Colonic mucosa (tissue), 4 donors: ENCODE results near the gene CPE. TPM values are rescaled to one million over a fixed set of nuclear protein-coding genes. Genes with fewer than 3 reads are reported as not detected.
A peak's percentile ranks its signal among the peaks of the same experiment; 100 is the strongest.
"Not testable (repeated sequence)": the region's sequence is repeated elsewhere in the genome, so short reads cannot be mapped to it uniquely, and the experiment has no call there.

Source experiments
- DNase-seq: peaks from one replicate; pipeline ENCODE4 v3.0.0-alpha.2; 2020
- H3K27ac ChIP-seq: fragments of 200-600 bp; one replicate; pipeline ENCODE4 v1.8.0; 2021
- H3K27me3 ChIP-seq: fragments of 200-600 bp; one replicate; pipeline ENCODE4 v1.8.0; 2021
- H3K36me3 ChIP-seq: fragments of 200-600 bp; one replicate; pipeline ENCODE4 v1.8.0; 2021
- H3K4me1 ChIP-seq: fragments of 200-600 bp; one replicate; pipeline ENCODE4 v1.8.0; 2021; ENCODE audit warnings: mild to moderate bottlenecking
- H3K4me3 ChIP-seq: fragments of 200-600 bp; one replicate; pipeline ENCODE4 v1.8.0; 2021
- H3K9ac ChIP-seq, 2 donors: one replicate each; pipeline ENCODE4 v1.7.0; 2013; ENCODE audit warnings: control low read depth in 2 of 2, low read depth in 2 of 2, low read length in 2 of 2
- H3K9me3 ChIP-seq: fragments of 200-600 bp; one replicate; pipeline ENCODE4 v1.8.0; 2021
- intact Hi-C: fragments of 100-400 bp; cut with DNase I; formaldehyde crosslinking; loops from one replicate; pipeline ENCODE4 v1.14.1; 2022
- total RNA-seq, 2 donors: library from RNA; stranded (reverse); fragmentation: NEBNext Ultra II Directional in 1 of 2; extraction: Animal tissue kit (Norgen Biotek cat#: 25700) in 1 of 2; gene quantifications; one replicate each; pipeline ENCODE4 v1.2.1, GENCODE V29; 2021
- TF ChIP-seq, protein P1 (sequence below): fragments of 200-600 bp; IDR thresholded peaks from one replicate; pipeline ENCODE4 v1.8.0; 2022; ENCODE audit warnings: antibody characterized with exemption, mild to moderate bottlenecking
- donor health status: healthy.
- donor health status: DM: no; HTN: no; CAD: no.
- donor health status: DM: no; HTN: no; CAD: no.

The CPE gene
- total RNA-seq, 2 donors from 2014 or later, result 13.8 to 49.6 TPM

DNA sequence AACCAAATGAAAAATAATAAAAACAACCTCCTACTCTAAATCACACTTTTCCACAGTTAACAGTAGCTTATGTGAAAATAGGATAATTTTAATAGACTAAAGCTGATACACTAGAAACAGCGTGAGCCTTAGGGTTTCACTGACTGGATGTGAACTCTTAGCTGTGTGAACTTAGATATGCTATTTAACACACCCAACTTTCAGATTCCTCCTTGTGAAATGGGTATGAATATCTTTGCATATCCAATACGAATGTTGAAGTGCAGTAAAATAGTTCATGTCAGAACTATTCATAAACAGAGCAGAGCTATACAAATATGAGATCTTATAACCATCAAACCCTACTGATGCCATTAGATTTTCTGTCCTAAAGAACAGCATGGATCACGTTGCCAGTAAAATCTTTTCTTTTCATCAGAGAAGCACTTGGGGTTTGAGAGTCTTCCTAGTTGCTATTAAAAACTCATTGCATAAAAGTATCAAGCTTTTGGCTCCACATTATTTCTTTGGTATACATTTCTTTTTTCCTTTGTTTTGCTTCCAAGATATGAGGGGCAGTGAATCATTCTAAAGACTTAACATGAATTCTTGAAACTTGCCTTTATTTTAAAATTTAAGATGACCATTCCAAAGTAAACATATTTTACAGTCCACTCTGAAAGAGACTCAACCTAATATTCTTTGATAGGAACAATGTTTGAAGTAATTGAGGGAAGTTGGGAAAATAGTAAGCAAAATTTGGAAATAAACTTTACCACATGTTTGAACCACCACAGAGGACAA lies 102.4 kb downstream of the CPE start:
- H3K27me3 ChIP-seq, result no peaks in the 10 kb centered on the region
- intact Hi-C loops, result no loop called here
- no peaks in the 10 kb centered on the region for H3K36me3 ChIP-seq
- no peaks in the 10 kb centered on the region for H3K9me3 ChIP-seq
- TF ChIP-seq, protein P1, sequence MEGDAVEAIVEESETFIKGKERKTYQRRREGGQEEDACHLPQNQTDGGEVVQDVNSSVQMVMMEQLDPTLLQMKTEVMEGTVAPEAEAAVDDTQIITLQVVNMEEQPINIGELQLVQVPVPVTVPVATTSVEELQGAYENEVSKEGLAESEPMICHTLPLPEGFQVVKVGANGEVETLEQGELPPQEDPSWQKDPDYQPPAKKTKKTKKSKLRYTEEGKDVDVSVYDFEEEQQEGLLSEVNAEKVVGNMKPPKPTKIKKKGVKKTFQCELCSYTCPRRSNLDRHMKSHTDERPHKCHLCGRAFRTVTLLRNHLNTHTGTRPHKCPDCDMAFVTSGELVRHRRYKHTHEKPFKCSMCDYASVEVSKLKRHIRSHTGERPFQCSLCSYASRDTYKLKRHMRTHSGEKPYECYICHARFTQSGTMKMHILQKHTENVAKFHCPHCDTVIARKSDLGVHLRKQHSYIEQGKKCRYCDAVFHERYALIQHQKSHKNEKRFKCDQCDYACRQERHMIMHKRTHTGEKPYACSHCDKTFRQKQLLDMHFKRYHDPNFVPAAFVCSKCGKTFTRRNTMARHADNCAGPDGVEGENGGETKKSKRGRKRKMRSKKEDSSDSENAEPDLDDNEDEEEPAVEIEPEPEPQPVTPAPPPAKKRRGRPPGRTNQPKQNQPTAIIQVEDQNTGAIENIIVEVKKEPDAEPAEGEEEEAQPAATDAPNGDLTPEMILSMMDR, result no peak
- H3K4me1 ChIP-seq, result no peaks in the 10 kb centered on the region
- DNase-seq, result no peak
- H3K9ac ChIP-seq, result no peak overlapping the region
- no peak overlapping the region for H3K27ac ChIP-seq
- no peak overlapping the region for H3K4me3 ChIP-seq

DNA sequence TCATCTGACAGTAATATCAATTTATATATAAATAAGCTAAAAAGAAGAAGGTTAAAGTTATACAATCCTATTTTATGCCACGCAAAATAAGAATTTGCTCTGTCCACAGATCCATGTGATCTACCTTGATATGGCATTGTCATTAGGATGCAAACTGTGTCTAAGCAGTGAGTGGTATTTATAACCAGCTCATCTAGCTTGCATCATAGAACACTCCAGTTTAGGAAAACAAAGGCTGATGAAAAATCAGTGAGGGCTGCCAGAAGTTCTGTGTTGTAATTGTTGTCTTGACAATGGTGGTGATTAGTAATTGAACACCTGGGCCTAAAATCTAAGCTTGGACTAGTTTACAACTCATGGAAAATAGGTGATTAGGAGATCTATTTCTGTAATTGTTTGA lies 111.0 kb downstream of the CPE start:
- intact Hi-C loops, result loop anchor here (5.0 kb wide), 1 partner anchor 603 kb away; no protein-coding TSS in a partner anchor
- Histone ChIP-seq H3K27ac (no peak overlapping the region), H3K9me3 (no peaks in the 10 kb centered on the region), H3K4me3 (no peak overlapping the region), H3K4me1 (peaks cover 4% of the 10 kb centered on the region), H3K9ac (no peak overlapping the region), H3K27me3 (no peaks in the 10 kb centered on the region), H3K36me3 (no peaks in the 10 kb centered on the region)
- TF ChIP-seq, protein P1, result no peak
- no peak for DNase-seq

DNA sequence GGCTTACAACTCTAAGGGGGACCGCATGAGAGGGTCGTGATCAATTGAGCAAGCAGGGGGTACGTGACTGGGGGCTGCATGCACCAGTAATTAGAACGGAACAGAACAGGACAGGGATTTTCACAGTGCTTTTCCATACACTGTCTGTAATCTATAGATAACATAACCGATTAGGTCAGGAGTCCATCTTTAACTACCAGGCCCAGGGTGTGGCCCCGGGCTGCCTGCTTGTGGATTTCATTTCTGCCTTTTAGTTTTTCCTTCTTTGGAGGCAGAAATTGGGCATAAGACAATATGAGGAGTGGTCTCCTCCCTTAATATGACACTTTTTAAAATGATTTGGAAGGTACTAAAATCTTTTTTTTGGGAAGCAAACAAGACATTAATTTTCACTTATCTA lies 113.8 kb downstream of the CPE start:
- not testable (repeated sequence) for H3K4me1 ChIP-seq, H3K36me3 ChIP-seq, H3K9ac ChIP-seq, H3K4me3 ChIP-seq, H3K27me3 ChIP-seq, H3K27ac ChIP-seq, DNase-seq, H3K9me3 ChIP-seq
- intact Hi-C loops, result loop anchor here (5.0 kb wide), 1 partner anchor 600 kb away; no protein-coding TSS in a partner anchor

DNA sequence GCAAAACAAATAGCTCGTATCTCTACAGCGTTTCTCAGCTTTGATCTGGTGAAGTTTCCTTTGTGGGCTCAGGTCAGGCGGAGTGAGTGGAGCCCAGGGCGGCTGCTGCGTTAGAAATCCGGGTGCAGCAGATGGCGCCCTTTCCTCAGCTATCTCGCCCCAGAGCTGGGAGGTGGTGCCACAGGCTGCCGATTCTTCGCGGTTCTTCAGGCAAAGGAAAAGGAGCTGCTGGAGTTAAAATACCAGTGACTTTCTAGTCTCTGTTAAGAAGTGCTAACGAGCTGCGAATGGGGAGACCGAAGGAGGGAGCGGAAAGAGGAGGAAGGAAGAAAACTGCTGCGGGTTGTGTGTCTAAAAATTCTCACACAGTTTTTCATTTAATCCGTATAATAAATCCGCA lies 114.6 kb downstream of the CPE start:
- DNase-seq, result peak; percentile 64
- H3K27me3 ChIP-seq, result no peaks in the 10 kb centered on the region
- TF ChIP-seq, protein P1, result peak; percentile 52
- no peak overlapping the region for H3K27ac ChIP-seq
- intact Hi-C loops, result loop anchor here (5.0 kb wide), 1 partner anchor 599 kb away; no protein-coding TSS in a partner anchor
- no peaks in the 10 kb centered on the region for H3K36me3 ChIP-seq
- H3K4me1 ChIP-seq, result peaks cover 4% of the 10 kb centered on the region
- no peaks in the 10 kb centered on the region for H3K9me3 ChIP-seq
- no peak overlapping the region for H3K4me3 ChIP-seq
- H3K9ac ChIP-seq, result no peak overlapping the region

DNA sequence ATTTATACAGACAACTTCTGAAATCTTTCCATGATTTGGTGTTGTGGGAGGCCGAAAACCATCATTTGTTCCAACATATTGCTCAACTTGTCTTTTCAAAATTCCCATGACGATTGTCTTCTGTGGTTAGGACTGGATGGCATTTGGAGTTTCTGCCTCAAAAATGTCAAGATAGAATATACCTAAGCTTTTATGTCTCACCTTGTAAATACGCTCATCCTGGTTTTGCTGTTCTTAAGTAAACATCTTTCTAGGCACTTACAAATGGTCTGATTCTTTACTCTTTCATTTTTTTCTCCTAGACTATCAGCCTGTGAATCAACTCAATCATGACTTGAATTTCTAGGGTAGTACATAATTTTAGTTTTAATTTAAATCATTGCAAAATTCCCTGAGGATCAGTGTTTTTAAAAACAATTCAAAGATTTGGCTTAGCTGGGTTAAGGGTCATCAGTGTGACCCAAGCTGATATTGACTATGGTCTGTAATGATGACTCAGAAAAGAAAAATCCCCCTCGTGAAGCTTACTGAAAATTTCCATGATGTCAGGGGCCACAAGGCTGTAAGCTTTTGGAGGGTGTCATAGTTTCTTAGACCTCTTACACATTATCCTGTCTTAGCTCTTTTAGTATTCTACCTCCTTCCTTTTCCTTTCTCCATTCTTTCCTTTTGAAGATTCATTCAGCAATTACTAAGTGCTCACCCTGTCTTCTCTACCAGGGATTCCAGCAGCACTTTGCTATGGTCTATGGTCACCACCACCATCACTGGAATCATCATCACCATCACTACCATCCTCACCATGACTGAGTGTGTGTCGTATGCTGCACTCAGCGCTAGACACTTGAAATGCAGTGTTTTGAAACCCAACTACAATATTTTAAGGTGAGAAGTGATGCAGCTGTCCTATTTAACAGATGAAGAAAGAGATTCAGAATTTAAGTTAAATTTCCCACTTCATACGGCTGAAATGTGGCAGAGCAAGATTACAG lies 124.4 kb downstream of the CPE start:
- no peak overlapping the region for H3K9ac ChIP-seq
- DNase-seq, result no peak
- H3K4me3 ChIP-seq, result no peak overlapping the region
- H3K9me3 ChIP-seq, result no peaks in the 10 kb centered on the region
- intact Hi-C loops, result no loop called here
- no peak overlapping the region for H3K27ac ChIP-seq
- H3K27me3 ChIP-seq, result no peaks in the 10 kb centered on the region
- TF ChIP-seq, protein P1, result no peak
- no peaks in the 10 kb centered on the region for H3K36me3 ChIP-seq
- no peaks in the 10 kb centered on the region for H3K4me1 ChIP-seq
